ENCODE results near the gene PSEN2.
"Not testable (repeated sequence)": the region's sequence is repeated elsewhere in the genome, so short reads cannot be mapped to it uniquely, and the experiment has no call there.

- TF ChIP-seq, protein P1, sequence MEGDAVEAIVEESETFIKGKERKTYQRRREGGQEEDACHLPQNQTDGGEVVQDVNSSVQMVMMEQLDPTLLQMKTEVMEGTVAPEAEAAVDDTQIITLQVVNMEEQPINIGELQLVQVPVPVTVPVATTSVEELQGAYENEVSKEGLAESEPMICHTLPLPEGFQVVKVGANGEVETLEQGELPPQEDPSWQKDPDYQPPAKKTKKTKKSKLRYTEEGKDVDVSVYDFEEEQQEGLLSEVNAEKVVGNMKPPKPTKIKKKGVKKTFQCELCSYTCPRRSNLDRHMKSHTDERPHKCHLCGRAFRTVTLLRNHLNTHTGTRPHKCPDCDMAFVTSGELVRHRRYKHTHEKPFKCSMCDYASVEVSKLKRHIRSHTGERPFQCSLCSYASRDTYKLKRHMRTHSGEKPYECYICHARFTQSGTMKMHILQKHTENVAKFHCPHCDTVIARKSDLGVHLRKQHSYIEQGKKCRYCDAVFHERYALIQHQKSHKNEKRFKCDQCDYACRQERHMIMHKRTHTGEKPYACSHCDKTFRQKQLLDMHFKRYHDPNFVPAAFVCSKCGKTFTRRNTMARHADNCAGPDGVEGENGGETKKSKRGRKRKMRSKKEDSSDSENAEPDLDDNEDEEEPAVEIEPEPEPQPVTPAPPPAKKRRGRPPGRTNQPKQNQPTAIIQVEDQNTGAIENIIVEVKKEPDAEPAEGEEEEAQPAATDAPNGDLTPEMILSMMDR (IDR thresholded peaks at IDR 0.05) = not testable (repeated sequence)
- not testable (repeated sequence) for TF ChIP-seq POLR2A, POLR2AphosphoS5 (IDR thresholded peaks at IDR 0.05)
Measured at GRCh38 chr1:226837966-226838365, 32.5 kb upstream of the PSEN2 start.

Measured in prostate gland (tissue), 2 donors.